NCI-H2107 treated with DMSO at 0.1 percent for 48 hours (cell line): ENCODE results near the gene SAMD5.

ENCODE experiments used
- DNase-seq: peaks from one replicate; lab custom pipeline; 2025; ENCODE audit not compliant: unreplicated experiment; lab: John Stamatoyannopoulos, UW

SAMD5 gene

DNA sequence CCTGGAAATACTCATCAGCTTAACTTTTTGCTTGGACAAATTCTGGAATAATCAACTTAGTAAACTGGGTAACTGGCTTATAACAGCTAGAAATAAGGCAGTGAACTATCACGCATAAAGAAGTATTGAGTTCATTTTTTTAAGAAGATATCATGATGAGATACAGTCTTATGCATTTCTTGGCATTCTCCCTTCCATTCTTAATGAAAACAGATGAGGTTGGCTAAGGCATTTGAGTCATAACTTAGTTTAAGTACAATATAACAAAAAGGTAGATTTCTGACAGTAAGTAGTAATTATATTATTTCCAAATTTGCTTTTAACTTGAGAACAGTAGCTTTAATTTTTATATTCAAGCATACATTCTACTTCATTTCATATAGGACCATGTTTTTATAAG, 56.1 kb downstream of the SAMD5 start:
- DNase-seq, result no peak

DNA sequence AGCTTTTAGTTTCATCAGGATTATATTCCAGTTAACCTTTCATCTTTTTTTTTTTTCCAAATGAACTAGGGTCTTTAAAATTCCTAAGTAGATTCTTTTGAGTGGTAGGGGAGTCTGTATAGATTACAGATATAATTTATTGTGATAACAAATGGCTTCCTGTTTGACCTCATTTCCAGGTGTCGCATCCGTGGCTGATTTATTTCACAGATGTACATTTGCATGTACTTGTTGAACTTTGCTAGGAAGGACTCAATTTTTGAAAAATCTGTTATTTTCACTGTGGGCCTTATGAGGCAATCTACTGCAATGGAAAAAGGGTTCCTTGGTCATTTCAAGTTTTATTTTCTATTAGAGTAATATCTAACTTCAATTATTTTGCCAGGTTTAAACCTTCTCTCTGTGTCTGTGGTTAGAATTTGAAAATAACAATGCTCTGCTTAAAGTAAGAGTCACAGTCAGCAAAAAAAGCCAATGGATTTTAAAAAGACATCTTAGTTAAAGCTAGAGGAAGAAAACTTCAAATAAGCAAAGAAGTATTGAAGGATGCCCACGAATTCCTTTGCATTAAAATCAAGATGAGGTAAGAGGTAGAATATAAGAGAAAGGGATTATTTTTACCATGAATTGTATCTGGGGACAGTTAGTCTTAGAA, 57.9 kb downstream of the SAMD5 start:
- no peak for DNase-seq

DNA sequence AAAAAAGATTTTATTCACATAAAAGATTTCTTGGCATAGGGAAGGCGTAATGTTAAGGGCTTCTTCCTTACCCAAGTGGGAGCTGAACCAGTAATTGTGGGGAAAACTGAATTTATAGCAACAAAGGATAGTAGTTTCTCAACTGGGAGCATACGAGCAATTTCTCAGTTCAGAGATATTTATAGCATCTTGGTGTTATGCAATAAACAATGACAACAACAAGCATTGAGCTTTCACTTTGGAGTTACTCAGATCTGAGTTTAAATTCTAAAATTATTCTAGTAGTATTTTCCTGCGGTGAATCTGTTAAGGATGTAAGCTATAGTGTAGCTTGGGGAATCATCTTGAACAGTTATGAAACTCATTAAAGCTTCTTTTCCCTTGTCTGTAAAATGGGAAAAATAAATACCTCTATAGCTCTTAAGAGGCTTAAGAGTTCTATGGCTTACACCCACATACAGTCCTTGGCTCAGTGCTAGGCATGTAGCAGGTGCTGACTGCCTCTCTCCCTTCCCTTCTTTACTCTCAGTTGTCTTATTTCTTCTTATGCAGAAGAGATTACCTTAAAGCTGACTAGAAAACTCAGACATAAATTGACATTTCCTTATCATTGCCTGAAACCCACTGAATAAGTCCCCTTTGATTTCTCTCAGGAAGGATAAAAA, 58.8 kb downstream of the SAMD5 start:
- DNase-seq, result no peak

DNA sequence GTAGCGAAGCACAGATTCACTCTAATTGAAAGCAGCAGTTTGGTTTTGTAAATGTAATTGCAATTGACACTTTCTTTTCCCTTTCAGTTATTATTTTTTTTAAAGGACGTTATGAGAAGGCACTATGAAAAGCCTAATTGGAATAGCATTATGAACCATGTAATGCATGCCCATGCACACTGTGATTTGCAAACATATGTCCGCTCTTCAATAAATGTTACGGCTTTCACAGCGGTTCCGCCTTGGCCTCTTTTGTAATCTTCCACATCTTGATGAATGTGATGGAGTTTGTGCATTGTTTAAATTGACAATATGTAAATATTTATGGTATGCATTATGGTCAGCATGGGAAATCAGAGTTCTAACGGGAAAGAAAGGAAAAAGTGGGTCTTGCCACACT, 61.3 kb downstream of the SAMD5 start:
- no peak for DNase-seq

DNA sequence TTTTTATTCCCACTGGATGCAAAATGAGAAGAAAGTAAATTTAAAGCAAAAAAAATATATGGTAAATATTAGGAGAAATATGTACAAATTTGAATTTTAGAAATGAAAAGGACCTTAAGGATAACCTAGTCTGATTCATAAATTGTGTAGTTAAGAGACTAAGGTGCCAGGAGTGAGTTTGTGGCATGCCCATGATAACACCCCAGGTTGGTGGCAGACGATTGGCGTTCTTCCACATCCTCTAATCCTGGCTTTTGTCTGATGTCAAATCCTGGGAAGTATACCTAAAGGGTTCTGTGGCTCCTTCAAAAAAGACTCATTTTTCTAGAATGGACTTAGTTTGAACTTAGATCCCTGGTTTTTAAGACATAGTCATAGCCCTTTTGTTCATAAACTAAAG, 62.2 kb downstream of the SAMD5 start:
- DNase-seq, result no peak

DNA sequence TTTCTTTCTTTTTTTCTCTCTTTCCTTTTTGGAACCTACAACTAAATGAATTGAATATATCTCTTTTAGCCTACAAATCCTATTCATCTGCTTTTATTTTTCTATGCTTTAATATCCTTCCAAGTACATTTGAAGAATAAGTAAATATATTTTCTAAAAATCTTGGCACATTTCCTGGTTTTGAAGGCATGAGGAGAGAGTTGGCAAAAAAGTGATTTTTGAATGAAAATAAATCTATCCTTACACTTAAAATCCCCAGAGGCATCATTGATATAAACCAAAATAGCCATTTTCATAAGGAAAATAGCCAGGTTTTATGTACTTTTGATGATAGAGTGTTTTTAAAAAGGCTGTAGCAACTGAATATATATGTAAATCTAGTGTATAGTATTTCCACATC, 69.0 kb downstream of the SAMD5 start:
- no peak for DNase-seq

DNA sequence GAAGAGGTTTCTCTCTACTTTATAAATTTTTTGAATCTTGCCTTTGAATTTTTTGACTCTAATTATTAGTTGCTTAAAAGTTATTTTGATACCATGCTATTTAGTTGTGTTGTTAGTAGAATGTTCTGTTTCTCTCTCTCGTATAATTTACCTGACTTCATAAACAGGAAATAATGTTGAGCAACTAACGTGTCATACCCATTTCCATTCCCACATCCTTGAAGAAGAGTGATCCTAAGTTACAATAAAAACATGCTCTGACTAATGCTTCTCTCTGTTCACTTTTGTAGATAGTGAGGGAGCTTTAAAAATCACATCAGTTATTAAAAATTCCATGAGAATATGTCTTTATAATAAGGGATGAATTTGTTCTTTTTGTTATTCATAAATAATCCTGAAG, 69.7 kb downstream of the SAMD5 start:
- no peak for DNase-seq

DNA sequence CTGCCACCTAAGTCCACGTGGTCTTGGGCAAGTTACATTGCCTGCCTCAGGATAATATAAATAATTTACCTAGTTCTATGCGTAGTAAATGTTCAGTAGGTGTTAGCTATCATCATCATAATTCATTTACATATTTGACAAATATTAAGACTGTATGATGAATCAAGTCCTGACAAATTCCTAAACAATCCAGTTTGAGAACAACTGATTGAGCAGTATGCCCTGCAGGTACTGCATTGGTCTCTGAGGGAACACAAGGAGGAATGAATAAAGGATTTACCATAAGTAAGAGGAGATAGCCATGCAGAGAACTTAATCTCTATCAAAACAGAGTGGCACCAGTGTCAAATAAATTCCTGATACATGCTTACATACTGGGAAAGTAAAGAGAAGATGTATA, 70.4 kb downstream of the SAMD5 start:
- DNase-seq, result no peak

DNA sequence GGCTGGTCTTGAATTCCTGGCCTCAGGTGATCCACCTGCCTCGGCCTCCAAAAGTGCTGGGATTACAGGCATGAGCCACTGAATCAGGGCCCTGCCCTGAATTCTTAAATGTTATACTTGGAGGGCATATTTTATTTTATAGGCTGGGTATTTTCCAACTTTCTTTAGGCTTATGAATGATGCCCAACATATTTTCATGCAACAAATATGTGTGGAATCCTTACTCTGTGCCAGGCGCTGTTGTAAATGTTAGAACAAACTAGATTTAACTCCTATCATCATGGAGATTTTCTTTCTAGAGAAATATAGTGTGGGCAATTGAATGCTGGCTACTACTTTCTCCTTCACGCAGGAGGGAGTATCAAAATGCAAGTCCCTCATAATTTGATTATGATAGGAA, 71.2 kb downstream of the SAMD5 start:
- no peak for DNase-seq

DNA sequence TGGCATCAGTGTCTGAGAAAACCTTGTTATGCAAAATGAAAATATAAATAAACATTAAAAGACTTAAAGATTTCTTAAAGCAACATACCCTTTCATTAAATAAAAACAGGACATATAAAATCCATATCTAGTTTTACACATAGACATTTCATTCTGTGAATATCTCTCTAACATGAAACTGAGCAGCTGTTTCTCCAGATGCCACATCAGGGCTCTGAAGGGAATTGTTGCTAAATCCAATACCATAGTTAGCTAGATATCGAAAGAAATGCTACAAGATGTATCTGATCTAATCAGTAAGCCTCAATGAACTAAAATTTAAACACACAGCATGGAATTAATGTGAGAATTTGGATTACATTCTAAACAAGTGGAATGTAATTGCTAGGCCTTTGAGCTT, 74.5 kb downstream of the SAMD5 start:
- no peak for DNase-seq

DNA sequence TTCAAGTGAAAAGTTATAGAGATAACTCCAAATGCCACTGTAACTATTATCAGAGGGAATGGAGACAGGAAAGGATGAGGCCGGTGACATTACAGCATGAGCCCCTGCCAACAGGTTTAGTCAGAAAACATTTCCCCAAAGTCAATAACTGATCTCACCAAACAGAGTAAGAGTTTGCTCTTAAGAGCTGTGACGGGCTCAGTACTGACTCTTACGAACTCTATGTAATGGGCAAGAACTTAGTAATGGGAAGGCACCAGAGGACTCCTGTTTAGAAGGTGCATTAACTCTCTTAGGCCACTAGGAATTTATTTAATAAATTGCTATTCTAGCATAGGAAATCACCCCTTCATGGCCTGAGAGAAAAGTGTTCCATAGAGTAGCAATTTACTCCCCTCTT, 76.8 kb downstream of the SAMD5 start:
- DNase-seq, result no peak

DNA sequence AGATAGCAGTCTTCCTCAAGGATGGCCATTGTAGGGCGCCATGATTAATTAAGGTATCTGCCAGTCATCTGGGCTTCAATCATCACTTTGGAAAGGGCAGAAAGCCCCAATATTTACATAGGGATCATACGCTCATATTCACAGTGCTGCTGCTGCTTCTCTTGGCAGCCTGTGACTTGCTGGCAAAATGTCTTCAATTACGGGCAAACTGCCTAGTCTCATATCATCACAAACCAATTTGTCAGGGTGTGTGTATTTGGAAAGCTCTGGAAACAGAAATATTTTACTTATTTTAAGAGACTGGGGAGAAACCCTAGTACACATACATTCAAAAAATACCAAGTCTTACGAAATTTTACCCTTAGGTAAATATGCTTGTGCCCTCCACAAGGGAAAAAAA, 77.6 kb downstream of the SAMD5 start:
- no peak for DNase-seq

DNA sequence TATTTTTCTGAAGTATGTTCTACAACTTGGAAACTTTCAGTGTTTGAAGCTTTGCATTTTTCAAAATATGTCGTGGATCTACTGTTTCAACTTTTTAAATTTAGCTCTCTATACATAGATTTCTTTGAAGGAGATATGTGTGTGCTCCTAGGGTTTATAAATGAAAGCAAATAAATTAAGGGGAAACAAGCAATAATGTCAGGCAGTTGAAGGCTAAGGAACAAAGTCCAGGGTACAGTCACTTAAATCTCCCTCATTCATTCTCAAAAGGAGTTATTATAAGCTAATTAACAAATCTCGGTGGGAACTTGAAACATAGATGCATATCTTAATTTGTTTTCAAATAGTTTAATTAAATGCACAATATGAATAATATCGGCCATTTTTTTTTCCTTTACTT, 79.4 kb downstream of the SAMD5 start:
- DNase-seq, result no peak

DNA sequence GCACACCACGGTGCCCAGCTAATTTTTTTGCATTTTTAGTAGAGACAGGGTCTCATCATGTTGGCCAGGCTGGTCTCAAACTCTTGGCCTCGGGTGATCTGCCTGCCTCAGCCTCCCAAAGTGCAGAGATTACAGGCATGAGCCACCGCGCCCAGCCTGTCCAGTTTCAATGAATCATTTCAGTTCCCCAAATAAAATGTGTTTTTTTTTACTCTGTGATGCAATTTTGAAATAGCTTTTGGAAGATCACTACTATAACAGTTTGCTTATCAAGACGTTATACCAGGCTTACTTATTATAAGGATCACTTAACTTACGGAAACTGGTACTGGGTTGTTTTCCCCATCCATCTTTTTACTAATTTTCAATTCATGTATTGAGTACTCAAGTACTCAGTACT, 80.0 kb downstream of the SAMD5 start:
- DNase-seq, result no peak

DNA sequence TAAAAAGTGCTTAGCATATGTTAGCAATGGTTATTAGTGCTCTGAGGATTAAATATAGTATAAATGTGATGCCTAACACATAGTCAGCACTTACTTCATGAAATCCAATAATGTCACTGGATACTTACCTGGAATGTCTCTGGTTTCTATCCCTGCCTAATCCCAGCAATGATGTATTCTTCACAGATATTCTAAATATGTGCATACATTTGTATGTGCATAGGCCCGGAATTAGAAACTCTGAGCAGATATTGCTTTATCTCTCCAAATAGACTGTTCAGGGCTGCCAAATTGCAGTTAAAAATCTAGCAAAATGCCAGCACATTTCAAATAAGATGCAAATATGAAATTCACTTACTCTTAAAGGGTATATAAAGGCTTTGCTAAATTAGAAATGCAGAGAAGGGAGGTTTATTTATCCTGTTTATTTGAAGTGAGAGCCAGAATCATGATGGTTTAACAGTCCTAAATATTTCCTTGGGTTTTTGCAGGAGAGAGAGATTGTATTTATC, 81.3 kb downstream of the SAMD5 start:
- no peak for DNase-seq

DNA sequence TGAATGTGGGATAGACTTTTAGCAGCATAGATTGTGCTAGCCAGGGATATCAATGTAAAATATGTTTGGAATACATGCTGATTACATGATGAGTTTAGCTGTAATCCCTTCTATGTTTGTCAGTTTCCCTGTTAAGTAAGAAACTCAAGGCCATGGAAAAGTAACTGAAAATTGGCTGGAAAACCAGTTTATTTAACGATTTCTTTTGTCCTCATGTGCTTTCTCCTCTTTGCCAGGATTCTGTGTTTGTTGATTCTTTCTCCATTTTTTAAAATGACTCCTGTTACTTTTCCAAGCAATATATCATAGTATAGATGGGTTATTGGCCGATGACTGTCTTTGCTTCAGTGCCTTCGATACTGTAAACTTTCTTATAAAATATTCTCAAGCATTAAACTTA, 87.5 kb downstream of the SAMD5 start:
- no peak for DNase-seq

DNA sequence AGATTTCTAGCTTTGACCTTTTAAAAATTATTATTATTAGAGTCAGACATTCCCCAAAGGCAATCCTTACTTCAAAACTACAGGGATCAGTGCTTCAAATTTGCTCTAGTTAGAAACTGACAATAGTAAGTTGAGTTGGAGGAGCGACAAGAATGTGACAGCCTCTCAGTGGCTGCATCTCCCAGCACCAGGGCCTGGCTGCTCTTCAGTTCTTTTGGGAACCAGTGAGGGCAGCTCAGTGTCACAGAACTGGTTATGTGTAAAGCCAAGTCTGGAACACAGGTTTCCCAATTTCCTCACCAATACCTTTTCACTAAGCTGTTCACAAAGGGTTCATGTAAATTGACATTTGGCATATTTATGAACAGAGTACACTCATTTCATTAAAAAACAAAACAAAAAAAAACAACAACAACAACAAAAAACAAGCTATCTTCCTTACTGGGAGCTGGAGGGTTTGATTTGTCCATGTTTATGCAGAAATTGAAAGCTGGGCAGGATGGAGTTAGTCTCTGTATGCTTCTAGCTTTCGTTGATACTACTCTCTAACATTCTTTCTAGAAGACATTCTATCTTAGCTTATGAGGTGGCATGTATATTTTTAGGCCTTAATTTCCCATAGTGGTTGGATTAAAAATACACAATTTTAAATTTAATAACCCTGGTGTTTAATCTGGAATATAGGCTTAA, 95.0 kb downstream of the SAMD5 start:
- DNase-seq, result no peak

DNA sequence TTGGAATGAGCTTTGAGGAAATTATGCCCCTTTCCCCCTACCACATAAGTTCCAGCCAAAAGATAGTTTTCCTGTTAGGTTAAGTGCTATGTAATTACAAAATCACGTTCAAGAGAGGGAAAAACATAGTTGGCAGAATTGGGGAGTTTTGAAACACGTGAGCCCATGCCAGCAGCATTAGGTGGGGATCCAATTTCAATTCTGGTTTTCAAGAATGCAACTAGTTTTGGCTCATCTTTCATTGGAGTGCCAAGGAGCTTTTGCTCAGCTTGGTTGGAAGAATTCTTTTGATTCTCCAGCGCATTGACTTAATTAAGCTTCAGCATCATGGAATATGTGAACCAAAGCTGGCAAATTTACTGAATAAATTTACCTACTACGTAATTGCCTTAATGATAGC, 95.9 kb downstream of the SAMD5 start:
- DNase-seq, result no peak

DNA sequence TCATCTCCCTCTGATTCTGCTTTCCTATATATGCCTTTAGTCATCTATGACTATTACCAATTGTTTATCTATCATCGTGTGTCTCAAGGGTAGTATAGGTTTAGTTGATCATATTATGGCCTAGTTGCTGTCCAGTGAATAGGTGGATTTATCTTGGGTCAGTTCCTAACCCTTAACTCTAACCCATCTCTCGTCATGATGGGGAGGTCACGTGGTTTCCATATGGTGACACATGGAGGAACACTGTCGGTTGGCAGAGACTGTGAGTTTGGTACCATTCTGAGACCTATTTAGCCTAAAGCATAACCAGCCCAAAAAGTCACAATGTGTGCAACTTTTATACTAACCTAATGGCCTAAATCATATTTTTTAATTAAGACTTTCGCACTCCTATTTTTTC, 103.5 kb downstream of the SAMD5 start:
- no peak for DNase-seq

DNA sequence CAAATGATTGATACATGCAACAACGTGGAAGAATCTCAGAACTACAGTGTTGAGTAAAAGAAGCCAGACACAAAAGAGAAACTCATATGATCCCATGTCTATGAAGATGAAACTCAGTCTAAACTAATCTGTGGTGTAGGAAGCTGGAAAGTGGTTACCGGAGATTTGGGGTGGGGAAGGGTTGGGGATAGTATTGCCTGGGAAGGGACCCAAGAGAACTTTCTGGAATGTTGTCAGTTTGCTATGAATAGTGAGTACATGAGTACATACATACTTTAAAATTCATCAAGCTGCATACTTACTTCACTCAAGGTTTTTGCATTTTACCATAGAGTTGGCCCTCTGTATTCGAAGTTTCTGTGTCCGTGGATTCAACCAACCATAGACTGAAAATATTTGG, 106.0 kb downstream of the SAMD5 start:
- no peak for DNase-seq

DNA sequence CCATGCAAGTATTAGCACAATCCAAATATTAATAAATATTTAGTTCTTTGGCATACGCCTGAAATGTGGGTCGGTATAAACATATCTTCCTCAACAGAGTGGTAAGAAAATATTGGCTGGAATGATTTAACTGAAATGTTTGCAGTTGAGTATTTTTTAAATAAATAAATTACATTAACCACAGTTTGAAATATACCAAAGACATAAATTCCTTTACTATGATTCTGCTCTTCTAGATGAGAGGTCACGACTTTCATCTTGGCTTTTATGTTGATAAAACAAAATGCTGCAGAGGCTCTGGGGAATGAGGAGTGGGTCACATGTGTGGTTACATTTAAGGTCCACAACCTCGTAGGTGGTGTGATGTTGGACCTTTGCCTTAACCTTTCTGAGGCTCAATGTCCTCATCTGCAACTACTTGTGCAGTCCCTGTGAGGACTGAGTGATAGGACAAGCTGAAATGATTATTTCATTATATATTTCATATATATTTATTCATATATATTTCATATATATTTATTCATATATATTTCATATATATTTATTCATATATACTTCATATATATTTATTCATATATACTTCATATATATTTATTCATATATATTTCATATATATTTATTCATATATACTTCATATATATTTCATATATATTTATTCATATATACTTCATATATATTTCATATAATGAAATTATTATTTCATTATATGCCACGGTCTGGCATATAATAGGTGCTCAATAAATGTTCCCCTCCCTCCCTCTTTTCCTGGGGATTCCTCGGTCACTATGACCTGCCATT, 107.4 kb downstream of the SAMD5 start:
- no peak for DNase-seq

DNA sequence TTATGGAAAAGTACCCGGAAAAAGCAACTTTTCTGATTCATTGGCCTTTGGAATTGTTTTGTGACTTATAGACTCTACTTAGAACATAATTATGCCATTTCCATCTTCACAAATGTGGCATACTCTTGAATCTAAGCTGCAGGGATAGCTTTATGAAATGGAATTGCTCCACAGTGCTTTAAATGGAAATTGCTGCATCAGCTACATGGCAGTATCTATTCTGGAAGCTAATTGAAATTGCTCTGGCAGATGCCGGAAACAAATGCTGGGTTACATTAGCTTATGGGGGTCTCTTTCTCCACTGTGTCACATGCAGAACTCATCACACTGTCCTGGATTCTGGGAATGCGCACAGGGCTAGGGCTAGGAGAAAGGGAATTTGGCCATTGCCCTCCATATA, 108.9 kb downstream of the SAMD5 start:
- no peak for DNase-seq
